B cell (primary cell): ENCODE results near the gene CNTNAP2. TPM values are rescaled to one million over a fixed set of nuclear protein-coding genes. Genes with fewer than 3 reads are reported as not detected.

ENCODE experiments used
- ATAC-seq: fragments of 200-7000 bp; cut with Tn5 transposase; one replicate; pipeline ENCODE4 v1.10.0; 2021; ENCODE audit warnings: low read depth, mild to moderate bottlenecking, moderate number of reproducible peaks, moderate library complexity
- CTCF ChIA-PET: fragments of 350-600 bp; sonication (Branson Sonifier 250); formaldehyde crosslinking; loops from one replicate; lab custom pipeline; 2021; ENCODE audit warnings: antibody characterized with exemption, inconsistent platforms; lab: Charles Lee
- POLR2A ChIA-PET: fragments of 350-600 bp; sonication (Branson Sonifier 250); formaldehyde crosslinking; loops from one replicate; lab custom pipeline; 2021; ENCODE audit warnings: antibody characterized with exemption; lab: Charles Lee
- DNase-seq: peaks from one replicate; pipeline ENCODE4 v3.0.0; 2013
- H2AFZ ChIP-seq: 2 replicates; pipeline ENCODE4 v1.6.1; 2012; ENCODE audit warnings: mild to moderate bottlenecking, low read depth, low read length; ENCODE audit not compliant: insufficient read depth, poor library complexity, severe bottlenecking
- H3K27ac ChIP-seq, 2 donors: 1 replicate in 1 of 2; 2 replicates in 1 of 2; pipeline ENCODE4 v1.5.1; 2012 to 2013; ENCODE audit warnings: low read length in 2 of 2, mild to moderate bottlenecking in 2 of 2, moderate library complexity in 1 of 2
- H3K27me3 ChIP-seq, 4 experiments: fragments of 200-600 bp in 1 of 4; sonication (generic) in 1 of 4; replicated peaks in 1 of 4; 1 replicate in 2 of 4; 2 replicates in 2 of 4; pipeline versions ENCODE4 v1.6.1 to v1.7.0; 2013 to 2016; ENCODE audit warnings: low read length in 3 of 4, mild to moderate bottlenecking in 2 of 4, mixed read lengths in 1 of 4, moderate library complexity in 1 of 4; ENCODE audit not compliant: insufficient read depth in 4 of 4, control insufficient read depth in 3 of 4; ENCODE audit errors: control extremely low read depth in 1 of 4
- H3K36me3 ChIP-seq, 2 experiments: replicated peaks in 1 of 2; 1 replicate in 1 of 2; 2 replicates in 1 of 2; pipeline versions ENCODE4 v1.6.1 to v1.7.1; 2013; ENCODE audit warnings: low read length in 1 of 2; ENCODE audit not compliant: insufficient read depth in 2 of 2, control insufficient read depth in 1 of 2; ENCODE audit errors: control extremely low read depth in 1 of 2, extremely low read depth in 1 of 2
- H3K4me1 ChIP-seq, 2 donors: fragments of 200-600 bp in 1 of 2; sonication (generic) in 1 of 2; 1 replicate in 1 of 2; 2 replicates in 1 of 2; pipeline versions ENCODE4 v1.5.1 to v1.6.1; 2013 to 2017; ENCODE audit warnings: low read length in 2 of 2; ENCODE audit not compliant: control insufficient read depth in 2 of 2, insufficient read depth in 2 of 2
- H3K4me2 ChIP-seq: replicated peaks from 2 replicates; pipeline ENCODE3; 2012; ENCODE audit warnings: mild to moderate bottlenecking, low read depth, low read length; ENCODE audit not compliant: poor library complexity, severe bottlenecking
- H3K4me3 ChIP-seq, 5 experiments: fragments of 200-600 bp in 1 of 5; sonication (generic) in 1 of 5; 1 replicate in 3 of 5; 2 replicates in 2 of 5; pipeline versions ENCODE4 v1.5.1 to v1.7.0; 2011 to 2016; ENCODE audit warnings: low read length in 4 of 5, mild to moderate bottlenecking in 4 of 5, low read depth in 2 of 5, control low read depth in 1 of 5, moderate library complexity in 1 of 5; ENCODE audit not compliant: insufficient read depth in 1 of 5; ENCODE audit errors: control extremely low read depth in 1 of 5, extremely low read depth in 1 of 5
- H3K79me2 ChIP-seq: fragments of 200-600 bp; sonication (generic); one replicate; pipeline ENCODE4 v1.6.0; 2016; ENCODE audit warnings: low read length; ENCODE audit not compliant: control insufficient read depth, insufficient read depth
- H3K9ac ChIP-seq: fragments of 200-600 bp; sonication (generic); 2 replicates; pipeline ENCODE4 v1.6.1; 2017; ENCODE audit warnings: mild to moderate bottlenecking, low read length, moderate library complexity
- H3K9me3 ChIP-seq, 3 donors: one replicate each; pipeline versions ENCODE4 v1.6.1 to v1.7.1; 2013; ENCODE audit warnings: low read length in 2 of 3; ENCODE audit not compliant: control insufficient read depth in 2 of 3, insufficient read depth in 1 of 3; ENCODE audit errors: control extremely low read depth in 1 of 3
- H4K20me1 ChIP-seq: 2 replicates; pipeline ENCODE4 v1.6.0; 2012; ENCODE audit warnings: mild to moderate bottlenecking, low read length; ENCODE audit not compliant: insufficient read depth, control insufficient read depth, poor library complexity, severe bottlenecking
- H3K27ac Mint-ChIP-seq: one replicate; pipeline ENCODE4 v1.8.0; 2021; ENCODE audit warnings: mixed read lengths
- H3K27me3 Mint-ChIP-seq: one replicate; pipeline ENCODE4 v1.8.0; 2021; ENCODE audit warnings: mixed read lengths
- H3K4me1 Mint-ChIP-seq: one replicate; pipeline ENCODE4 v1.8.0; 2021; ENCODE audit warnings: mixed read lengths
- H3K4me3 Mint-ChIP-seq: one replicate; pipeline ENCODE4 v1.8.0; 2021; ENCODE audit warnings: mixed read lengths
- H3K9me3 Mint-ChIP-seq: one replicate; pipeline ENCODE4 v1.8.0; 2022; ENCODE audit warnings: mixed read lengths; ENCODE audit not compliant: insufficient read depth
- CTCF ChIP-seq: fragments of 200-600 bp; IDR thresholded peaks from one replicate; pipeline ENCODE4 v1.8.0; 2022; ENCODE audit warnings: antibody characterized with exemption, mild to moderate bottlenecking
- EZH2 ChIP-seq: IDR thresholded peaks from 2 replicates; pipeline ENCODE4 v1.6.1; 2012; ENCODE audit warnings: borderline replicate concordance, low read depth, mild to moderate bottlenecking, moderate library complexity, low read length; ENCODE audit not compliant: insufficient read depth, poor library complexity, severe bottlenecking
- WGBS: methylation state at CpG from one replicate; pipeline ENCODE4 v1.1.5; 2013; ENCODE audit warnings: missing lambda C conversion rate; ENCODE audit not compliant: insufficient coverage; 5-methylcytosine and 5-hydroxymethylcytosine counted together
- intact Hi-C: fragments of 100-400 bp; cut with micrococcal nuclease; formaldehyde crosslinking; loops from one replicate; pipeline ENCODE4 v1.10.0; 2022
- polyA plus RNA-seq: library from polyadenylated mRNA; depleted of rRNA; stranded (reverse); fragments of >200 nt; gene quantifications from 2 replicates; pipeline ENCODE4 v1.2.3, GENCODE V29; 2012
- total RNA-seq, 2 donors: library from RNA; stranded (reverse); fragments of 120-200 nt in 1 of 2; gene quantifications; 1 replicate in 1 of 2; 2 replicates in 1 of 2; pipeline versions ENCODE4 v1.2.3 to v1.2.4, GENCODE V29; 2013 to 2022

The CNTNAP2 gene
- total and polyA plus RNA-seq, 2 donors (not counting 1 experiment from before 2014, with no cell fraction given): 7.4 to 16.6 TPM

GRCh38 chr7:147968046-147968610 lies 1851.5 kb downstream of the CNTNAP2 start:
- Histone ChIP-seq H3K9ac (no peak overlapping the region), H3K27ac (no peak overlapping the region), H4K20me1 (no peaks in the 10 kb centered on the region), H3K9me3 (no peaks in the 10 kb centered on the region), H3K4me2 (no peak overlapping the region), H3K36me3 (no peaks in the 10 kb centered on the region), H3K27me3 (no peaks in the 10 kb centered on the region), H3K79me2 (no peaks in the 10 kb centered on the region), H2AFZ (no peak overlapping the region), H3K4me1 (no peaks in the 10 kb centered on the region), H3K4me3 (no peak overlapping the region)
- Mint-ChIP-seq H3K27me3 (no peaks in the 10 kb centered on the region), H3K4me1 (no peaks in the 10 kb centered on the region), H3K9me3 (peaks cover 3% of the 10 kb centered on the region), H3K4me3 (no peak overlapping the region), H3K27ac (no peak overlapping the region)
- TF ChIP-seq EZH2 (no peak), CTCF (no peak)
- DNase-seq (no peak), ATAC-seq (no peak)
- 100% methylated on average over 1 of the region's 5 CpGs for WGBS
- CTCF ChIA-PET: no interaction called here
- intact Hi-C loops: no loop called here
- POLR2A ChIA-PET: no interaction called here

GRCh38 chr7:147971606-147972110 lies 1855.1 kb downstream of the CNTNAP2 start:
- DNase-seq: no peak
- Histone ChIP-seq H4K20me1 (no peaks in the 10 kb centered on the region), H3K4me3 (no peak overlapping the region), H3K4me1 (no peaks in the 10 kb centered on the region), H3K27me3 (no peaks in the 10 kb centered on the region), H3K9me3 (no peaks in the 10 kb centered on the region), H3K27ac (no peak overlapping the region), H2AFZ (no peak overlapping the region), H3K4me2 (no peak overlapping the region), H3K79me2 (no peaks in the 10 kb centered on the region), H3K36me3 (no peaks in the 10 kb centered on the region), H3K9ac (no peak overlapping the region)
- H3K4me3 Mint-ChIP-seq: no peak overlapping the region
- no peak for TF ChIP-seq EZH2
- no peaks in the 10 kb centered on the region for H3K27me3 Mint-ChIP-seq
- H3K9me3 Mint-ChIP-seq: no peaks in the 10 kb centered on the region
- no peak overlapping the region for H3K27ac Mint-ChIP-seq
- POLR2A ChIA-PET: no interaction called here
- CTCF ChIA-PET: no interaction called here
- WGBS: no CpG with 5 or more reads among the region's 2 CpGs
- no peaks in the 10 kb centered on the region for H3K4me1 Mint-ChIP-seq
- no peak for ATAC-seq
- intact Hi-C loops: no loop called here
